Naive thymus-derived CD4-positive, alpha-beta T cell (primary cell): ENCODE measurements around the gene SLC12A8. TPM values are rescaled to one million over a fixed set of nuclear protein-coding genes. Genes with fewer than 3 reads are reported as not detected.

ENCODE experiments used
- ATAC-seq: fragments of 150-1000 bp; cut with Tn5 transposase; 2 replicates; pipeline ENCODE4 v1.10.0; 2021; ENCODE audit warnings: mild to moderate bottlenecking, moderate library complexity
- CTCF ChIA-PET: fragments of 350-600 bp; sonication (Branson Sonifier 250); formaldehyde crosslinking; loops from one replicate; lab custom pipeline; 2021; ENCODE audit warnings: antibody characterized with exemption; lab: Charles Lee
- POLR2A ChIA-PET: fragments of 350-600 bp; sonication (Branson Sonifier 250); formaldehyde crosslinking; loops from one replicate; lab custom pipeline; 2021; ENCODE audit warnings: antibody characterized with exemption, inconsistent platforms; lab: Charles Lee
- DNase-seq, 9 donors: peaks; one replicate each; pipeline versions ENCODE4 v3.0.0 to v3.0.0-alpha.2; 2020 to 2022; ENCODE audit warnings: mixed read lengths in 1 of 9
- H3K27ac ChIP-seq: one replicate; pipeline ENCODE4 v1.7.0; 2013; ENCODE audit warnings: mild to moderate bottlenecking, low read depth, low read length, moderate library complexity
- H3K27me3 ChIP-seq, 2 donors: one replicate each; pipeline ENCODE4 v1.7.0; 2013; ENCODE audit warnings: low read length in 2 of 2, mild to moderate bottlenecking in 2 of 2, moderate library complexity in 2 of 2; ENCODE audit not compliant: control insufficient read depth in 2 of 2, insufficient read depth in 2 of 2
- H3K36me3 ChIP-seq, 3 experiments: 1 replicate in 2 of 3; 2 replicates in 1 of 3; pipeline ENCODE4 v1.7.0; 2013; ENCODE audit warnings: low read length in 3 of 3, mild to moderate bottlenecking in 3 of 3, moderate library complexity in 1 of 3; ENCODE audit not compliant: insufficient read depth in 3 of 3, control insufficient read depth in 2 of 3
- H3K4me1 ChIP-seq, 2 donors: one replicate each; pipeline ENCODE4 v1.7.0; 2013; ENCODE audit warnings: low read length in 2 of 2, mild to moderate bottlenecking in 2 of 2, moderate library complexity in 1 of 2; ENCODE audit not compliant: control insufficient read depth in 2 of 2, insufficient read depth in 2 of 2
- H3K4me3 ChIP-seq: 2 replicates; pipeline ENCODE4 v1.7.0; 2013; ENCODE audit warnings: mild to moderate bottlenecking, low read length
- H3K9me3 ChIP-seq, 3 experiments: 1 replicate in 2 of 3; 2 replicates in 1 of 3; pipeline ENCODE4 v1.7.0; 2013; ENCODE audit warnings: low read length in 3 of 3; ENCODE audit not compliant: control insufficient read depth in 2 of 3
- H3K27ac Mint-ChIP-seq, 9 donors: one replicate each; pipeline ENCODE4 v1.8.0; 2020 to 2022; ENCODE audit warnings: mixed read lengths in 9 of 9, mild to moderate bottlenecking in 8 of 9, moderate library complexity in 5 of 9, inconsistent platforms in 2 of 9
- H3K27me3 Mint-ChIP-seq, 5 donors: one replicate each; pipeline ENCODE4 v1.8.0; 2021 to 2022; ENCODE audit warnings: mixed read lengths in 5 of 5, mild to moderate bottlenecking in 1 of 5
- H3K36me3 Mint-ChIP-seq, 5 donors: one replicate each; pipeline ENCODE4 v1.8.0; 2020 to 2022; ENCODE audit warnings: mixed read lengths in 5 of 5, mild to moderate bottlenecking in 3 of 5, inconsistent platforms in 1 of 5
- H3K4me1 Mint-ChIP-seq, 7 donors: one replicate each; pipeline ENCODE4 v1.8.0; 2020 to 2022; ENCODE audit warnings: mixed read lengths in 7 of 7, mild to moderate bottlenecking in 3 of 7, inconsistent platforms in 1 of 7
- H3K4me3 Mint-ChIP-seq, 10 donors: one replicate each; pipeline ENCODE4 v1.8.0; 2020 to 2022; ENCODE audit warnings: mild to moderate bottlenecking in 10 of 10, mixed read lengths in 10 of 10, moderate library complexity in 6 of 10, inconsistent platforms in 2 of 10
- H3K9me3 Mint-ChIP-seq, 11 donors: one replicate each; pipeline ENCODE4 v1.8.0; 2020 to 2022; ENCODE audit warnings: mixed read lengths in 11 of 11, mild to moderate bottlenecking in 4 of 11, inconsistent platforms in 1 of 11, moderate library complexity in 1 of 11
- intact Hi-C, 2 donors: fragments of 100-400 bp; cut with micrococcal nuclease; formaldehyde crosslinking; loops; one replicate each; pipeline ENCODE4 v1.15.1; 2023
- polyA plus RNA-seq, 2 donors: library from polyadenylated mRNA; unstranded; fragments of 300-500 nt; fragmentation: Illumina TruSeq; gene quantifications; one replicate each; pipeline ENCODE4 v1.2.3, GENCODE V29; 2021
- total RNA-seq, 6 experiments: library from RNA in 5 of 6; stranded (reverse) in 5 of 6; gene quantifications; 1 replicate in 5 of 6; 2 replicates in 1 of 6; pipeline ENCODE4 v1.2.3 and lab custom pipeline; 2021 to 2026

The SLC12A8 gene, protein sequence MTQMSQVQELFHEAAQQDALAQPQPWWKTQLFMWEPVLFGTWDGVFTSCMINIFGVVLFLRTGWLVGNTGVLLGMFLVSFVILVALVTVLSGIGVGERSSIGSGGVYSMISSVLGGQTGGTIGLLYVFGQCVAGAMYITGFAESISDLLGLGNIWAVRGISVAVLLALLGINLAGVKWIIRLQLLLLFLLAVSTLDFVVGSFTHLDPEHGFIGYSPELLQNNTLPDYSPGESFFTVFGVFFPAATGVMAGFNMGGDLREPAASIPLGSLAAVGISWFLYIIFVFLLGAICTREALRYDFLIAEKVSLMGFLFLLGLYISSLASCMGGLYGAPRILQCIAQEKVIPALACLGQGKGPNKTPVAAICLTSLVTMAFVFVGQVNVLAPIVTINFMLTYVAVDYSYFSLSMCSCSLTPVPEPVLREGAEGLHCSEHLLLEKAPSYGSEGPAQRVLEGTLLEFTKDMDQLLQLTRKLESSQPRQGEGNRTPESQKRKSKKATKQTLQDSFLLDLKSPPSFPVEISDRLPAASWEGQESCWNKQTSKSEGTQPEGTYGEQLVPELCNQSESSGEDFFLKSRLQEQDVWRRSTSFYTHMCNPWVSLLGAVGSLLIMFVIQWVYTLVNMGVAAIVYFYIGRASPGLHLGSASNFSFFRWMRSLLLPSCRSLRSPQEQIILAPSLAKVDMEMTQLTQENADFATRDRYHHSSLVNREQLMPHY
- total RNA-seq (1 to 10 TPM in 1 of 5 experiments, under 1 TPM in 4; 0.16 to 1.1 (median 0.83) TPM), polyA plus RNA-seq (under 1 TPM in 1 of 2 donors, not detected in 1; 0.12 TPM), total RNA-seq (lab: John Stamatoyannopoulos, UW) (not detected)

DNA sequence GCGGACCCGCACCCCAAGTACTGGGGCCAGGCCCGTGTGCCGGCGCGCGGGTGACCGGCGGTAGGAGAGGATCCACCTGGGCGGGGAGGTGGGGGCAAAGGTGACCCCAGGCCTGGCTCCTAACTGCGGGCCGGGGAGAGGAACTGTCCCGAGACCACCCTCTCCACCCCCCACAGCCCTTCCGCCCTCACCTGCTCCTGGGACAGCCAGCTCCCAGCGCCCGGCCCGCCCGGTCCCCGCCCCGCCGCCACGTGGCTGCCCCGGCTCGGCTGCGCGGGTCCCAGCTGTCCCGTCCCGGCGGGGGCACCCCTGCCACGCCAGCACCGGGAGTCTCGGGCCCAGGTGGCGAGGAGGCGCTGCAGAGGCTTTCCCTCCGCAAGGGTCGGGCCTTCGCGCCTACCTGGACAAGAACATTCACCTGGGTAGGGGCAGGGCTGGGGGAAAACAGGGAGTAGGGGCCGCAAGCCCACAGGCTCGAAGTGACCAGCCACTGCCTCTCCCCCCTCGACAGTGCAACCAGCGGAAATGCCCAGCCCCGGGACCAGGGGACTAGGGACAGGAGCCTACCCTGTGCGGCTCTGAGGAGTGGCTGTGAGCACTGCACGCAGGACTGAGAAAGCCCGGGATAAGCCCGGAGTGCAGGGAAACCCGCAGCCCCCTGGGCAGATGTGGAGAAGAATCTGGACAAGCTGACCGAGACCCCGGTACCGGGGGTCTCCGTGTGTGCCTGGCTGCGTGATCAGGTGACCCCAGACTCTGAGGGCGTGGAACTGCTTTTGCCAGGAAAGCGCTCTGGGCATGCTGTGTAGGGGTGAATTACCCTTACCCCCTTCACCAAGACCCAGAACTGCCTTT lies at the start of gene SLC12A8:
SLC12A8 (minus strand) TSS at position 240 of the 855 bp plus-strand sequence. CDS start 1,399 bp downstream, outside the sequence.
- H3K4me3 ChIP-seq = no peak within 1 kb of the TSS
- peak; percentile 42 for ATAC-seq
- H3K27ac Mint-ChIP-seq = peak within 1 kb of the TSS in 1 of 9 donors; percentile 78

DNA sequence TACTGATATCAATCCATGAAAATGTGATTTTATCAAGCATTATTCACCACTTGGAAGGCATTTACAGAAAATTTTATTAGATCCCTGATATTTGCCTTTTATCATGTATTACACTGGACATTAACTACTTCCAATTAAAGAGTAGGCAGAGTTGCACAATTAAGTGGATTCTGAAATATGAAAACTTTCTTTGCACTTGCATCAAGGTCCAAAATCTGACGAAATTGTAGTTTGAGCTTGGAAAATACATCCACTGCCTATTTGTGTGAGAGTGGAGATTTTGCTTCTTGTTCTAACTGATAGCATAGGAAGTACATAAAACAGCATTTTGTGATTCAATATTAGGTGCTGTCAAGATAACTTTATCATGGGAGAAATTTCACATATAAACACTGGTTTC lies 49.6 kb upstream of the SLC12A8 start:
- no peak overlapping the region for H3K4me3 ChIP-seq
- H3K9me3 ChIP-seq = no peaks in the 10 kb centered on the region
- peaks cover 0 to 27% (median 14%) of the 10 kb centered on the region in 7 donors for H3K4me1 Mint-ChIP-seq
- peaks cover 0 to 10% (median 5%) of the 10 kb centered on the region in 11 donors for H3K9me3 Mint-ChIP-seq
- H3K36me3 ChIP-seq = peaks cover 0 to 6% (median 0%) of the 10 kb centered on the region in 3 experiments
- POLR2A ChIA-PET = interaction anchor here (0.6 to 1.0 kb wide), 2 partner anchors 10 to 128 kb away, joined by 3 to 4 read pairs; no protein-coding TSS in a partner anchor
- H3K27me3 Mint-ChIP-seq = no peaks in the 10 kb centered on the region
- intact Hi-C loops = no loop called here
- DNase-seq (no peak), ATAC-seq (no peak)
- H3K27ac ChIP-seq = no peak overlapping the region
- H3K27ac Mint-ChIP-seq = no peak overlapping the region
- no peak overlapping the region for H3K4me3 Mint-ChIP-seq
- H3K4me1 ChIP-seq = no peaks in the 10 kb centered on the region
- H3K36me3 Mint-ChIP-seq = peaks cover 4 to 61% (median 33%) of the 10 kb centered on the region in 5 donors
- H3K27me3 ChIP-seq = no peaks in the 10 kb centered on the region
- CTCF ChIA-PET = no interaction called here

More for the DNA sequence above, at the start of gene SLC12A8:
- Histone ChIP-seq H3K27ac (no peak within 1 kb of the TSS), H3K9me3 (no peaks in the 10 kb centered on the region), H3K27me3 (peaks cover 0 to 8% of the 10 kb centered on the region in 2 donors), H3K4me1 (peaks cover 0 to 3% of the 10 kb centered on the region in 2 donors), H3K36me3 (no peaks in the 10 kb centered on the region)
- peaks cover 0 to 12% (median 0%) of the 10 kb centered on the region in 5 donors for H3K36me3 Mint-ChIP-seq
- peak within 1 kb of the TSS; percentile 32 to 78 (median 55) for H3K4me3 Mint-ChIP-seq
- peaks cover 11 to 25% (median 18%) of the 10 kb centered on the region in 7 donors for H3K4me1 Mint-ChIP-seq
- H3K9me3 Mint-ChIP-seq = no peaks in the 10 kb centered on the region
- intact Hi-C loops = loop anchor here in 1 of 2 donors (5.0 kb wide), 1 partner anchor 160 kb away; no protein-coding TSS in a partner anchor
- ChIA-PET CTCF (no interaction called here), POLR2A (no interaction called here)
- DNase-seq = no peak
- peaks cover 45 to 61% (median 59%) of the 10 kb centered on the region in 5 donors for H3K27me3 Mint-ChIP-seq

- H3K36me3 Mint-ChIP-seq = peaks cover 8 to 57% (median 41%) of the 10 kb centered on the region in 5 donors
These were observed 48.5 kb upstream of the SLC12A8 start for GRCh38 chr3:125261031-125261430.

DNA sequence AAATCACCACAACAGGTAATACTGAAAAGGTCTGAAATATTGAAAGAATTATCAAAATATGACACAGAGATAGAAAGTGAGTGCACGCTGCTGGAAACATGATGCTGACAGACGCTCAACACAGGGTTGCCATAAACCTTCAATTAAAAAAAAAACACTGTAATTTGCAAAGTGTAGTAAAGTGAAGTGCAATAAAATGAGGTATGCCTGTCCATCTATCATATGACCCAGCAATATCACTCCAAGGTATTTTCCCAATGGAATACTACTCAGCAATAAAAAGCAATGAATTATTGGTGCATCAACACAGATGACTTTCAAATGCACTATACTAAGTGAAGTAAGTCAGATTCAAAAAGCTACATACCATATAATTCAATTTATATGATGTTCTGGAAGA lies 47.6 kb upstream of the SLC12A8 start:
- no peak overlapping the region for H3K27ac Mint-ChIP-seq
- peaks cover 0 to 6% (median 0%) of the 10 kb centered on the region in 3 experiments for H3K36me3 ChIP-seq
- intact Hi-C loops = no loop called here

More at GRCh38 chr3:125261031-125261430, 48.5 kb upstream of the SLC12A8 start:
- H3K36me3 ChIP-seq = peaks cover 0 to 6% (median 0%) of the 10 kb centered on the region in 3 experiments
- Mint-ChIP-seq H3K9me3 (peaks cover 0 to 11% (median 6%) of the 10 kb centered on the region in 11 donors), H3K4me3 (no peak overlapping the region), H3K27ac (peak overlapping the region in 1 of 9 donors; percentile 47), H3K4me1 (peaks cover 0 to 29% (median 6%) of the 10 kb centered on the region in 7 donors), H3K27me3 (no peaks in the 10 kb centered on the region)
- no peak overlapping the region for H3K27ac ChIP-seq
- no peaks in the 10 kb centered on the region for H3K4me1 ChIP-seq
- POLR2A ChIA-PET = no interaction called here
- H3K4me3 ChIP-seq = no peak overlapping the region
- intact Hi-C loops = no loop called here
- CTCF ChIA-PET = no interaction called here
- DNase-seq (no peak), ATAC-seq (no peak)
- H3K27me3 ChIP-seq = no peaks in the 10 kb centered on the region
- H3K9me3 ChIP-seq = no peaks in the 10 kb centered on the region

DNA sequence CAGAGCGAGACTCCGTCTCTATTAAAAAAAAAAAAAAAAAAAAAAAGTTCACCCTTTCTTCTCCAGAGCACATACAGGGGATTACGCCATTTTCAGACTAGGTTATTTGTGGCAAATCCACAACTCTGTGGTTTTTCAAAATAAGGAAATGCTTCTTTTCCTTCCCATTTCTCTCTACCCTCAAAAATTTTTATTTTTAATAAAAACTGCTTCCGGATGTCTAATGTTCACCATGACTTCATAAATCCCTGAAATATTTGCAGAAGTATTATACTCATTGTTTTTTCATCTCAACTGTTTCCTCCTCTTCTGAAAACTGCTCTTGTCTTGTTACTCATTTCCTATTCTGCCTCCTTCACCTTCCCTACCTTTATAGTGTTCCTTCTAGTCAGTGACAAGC lies 45.0 kb upstream of the SLC12A8 start:
- Mint-ChIP-seq H3K9me3 (peaks cover 0 to 11% (median 6%) of the 10 kb centered on the region in 11 donors), H3K4me1 (peaks cover 0 to 34% (median 5%) of the 10 kb centered on the region in 7 donors), H3K27me3 (no peaks in the 10 kb centered on the region), H3K27ac (no peak overlapping the region), H3K36me3 (peaks cover 8 to 57% (median 38%) of the 10 kb centered on the region in 5 donors), H3K4me3 (no peak overlapping the region)
- ChIA-PET POLR2A (no interaction called here), CTCF (no interaction called here)
- no peak overlapping the region for H3K27ac ChIP-seq
- H3K9me3 ChIP-seq = no peaks in the 10 kb centered on the region
- ATAC-seq (peak; percentile 14), DNase-seq (no peak)
- no peaks in the 10 kb centered on the region for H3K27me3 ChIP-seq
- H3K4me1 ChIP-seq = no peaks in the 10 kb centered on the region
- H3K36me3 ChIP-seq = peaks cover 0 to 6% (median 0%) of the 10 kb centered on the region in 3 experiments
- intact Hi-C loops = no loop called here
- no peak overlapping the region for H3K4me3 ChIP-seq

More for the DNA sequence above, 47.6 kb upstream of the SLC12A8 start:
- H3K4me1 Mint-ChIP-seq = peaks cover 0 to 27% (median 4%) of the 10 kb centered on the region in 7 donors
- peaks cover 0 to 11% (median 6%) of the 10 kb centered on the region in 11 donors for H3K9me3 Mint-ChIP-seq
- H3K27me3 ChIP-seq = no peaks in the 10 kb centered on the region
- no peaks in the 10 kb centered on the region for H3K9me3 ChIP-seq
- no peaks in the 10 kb centered on the region for H3K27me3 Mint-ChIP-seq
- no peak for ATAC-seq
- no peak overlapping the region for H3K4me3 Mint-ChIP-seq
- no peaks in the 10 kb centered on the region for H3K4me1 ChIP-seq
- ChIA-PET CTCF (no interaction called here), POLR2A (no interaction called here)
- no peak overlapping the region for H3K27ac ChIP-seq
- H3K36me3 Mint-ChIP-seq = peaks cover 8 to 52% (median 39%) of the 10 kb centered on the region in 5 donors
- H3K4me3 ChIP-seq = no peak overlapping the region
- no peak for DNase-seq

DNA sequence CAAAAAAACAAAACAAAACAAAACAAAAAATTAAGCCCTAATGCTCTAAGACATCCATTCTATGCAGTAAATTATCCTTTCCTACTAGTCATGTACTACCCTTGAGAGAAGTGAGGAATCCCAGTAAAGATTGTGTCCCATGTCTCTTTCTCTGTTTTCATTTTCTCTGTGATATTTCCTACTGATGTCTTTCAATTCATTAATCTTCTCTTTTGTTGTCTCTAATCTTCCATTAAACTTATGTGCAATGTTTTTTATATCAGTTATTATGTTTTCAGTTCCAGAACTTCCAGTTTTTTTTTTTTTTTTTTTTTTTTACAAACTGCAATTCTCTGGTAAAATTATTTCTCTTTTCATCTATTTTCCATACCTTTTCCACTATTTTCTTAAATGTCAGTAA lies 44.1 kb upstream of the SLC12A8 start:
- Histone ChIP-seq H3K4me1 (no peaks in the 10 kb centered on the region), H3K4me3 (no peak overlapping the region), H3K27ac (no peak overlapping the region), H3K9me3 (no peaks in the 10 kb centered on the region), H3K27me3 (no peaks in the 10 kb centered on the region), H3K36me3 (peaks cover 0 to 6% (median 0%) of the 10 kb centered on the region in 3 experiments)
- no peak overlapping the region for H3K4me3 Mint-ChIP-seq
- POLR2A ChIA-PET = no interaction called here
- peaks cover 0 to 11% (median 6%) of the 10 kb centered on the region in 11 donors for H3K9me3 Mint-ChIP-seq
- H3K27me3 Mint-ChIP-seq = no peaks in the 10 kb centered on the region
- DNase-seq = no peak
- CTCF ChIA-PET = no interaction called here
- ATAC-seq = no peak
- H3K27ac Mint-ChIP-seq = peak overlapping the region in 1 of 9 donors; percentile 25
- peaks cover 8 to 60% (median 35%) of the 10 kb centered on the region in 5 donors for H3K36me3 Mint-ChIP-seq
- peaks cover 0 to 34% (median 5%) of the 10 kb centered on the region in 7 donors for H3K4me1 Mint-ChIP-seq
- intact Hi-C loops = no loop called here
